HepG2 (cell line): Measurements from ENCODE around the gene TXN2. TPM values are rescaled to one million over a fixed set of nuclear protein-coding genes. Genes with fewer than 3 reads are reported as not detected.

ENCODE experiments used
- BCLAF1 ChIP-seq: fragments of 450-650 bp; IDR thresholded peaks from 2 replicates; pipeline ENCODE4 v1.6.1; 2017; ENCODE audit warnings: mild to moderate bottlenecking
- ELK4 ChIP-seq: sonication (generic); formaldehyde crosslinking; IDR thresholded peaks from 2 replicates; pipeline ENCODE4 v1.9.0; 2021; ENCODE audit warnings: missing genetic modification reagents, borderline replicate concordance
- ESRRA ChIP-seq: sonication (generic); formaldehyde crosslinking; IDR thresholded peaks from 2 replicates; pipeline ENCODE4 v1.5.1; 2020; ENCODE audit warnings: mild to moderate bottlenecking, low read depth, missing genetic modification reagents
- ETV6 ChIP-seq: sonication (generic); formaldehyde crosslinking; conservative IDR thresholded peaks from 2 replicates; pipeline ENCODE4 v1.4.0; 2020; ENCODE audit warnings: missing genetic modification reagents
- HNRNPLL ChIP-seq: fragments of 200-400 bp; formaldehyde crosslinking; IDR thresholded peaks from 2 replicates; pipeline ENCODE4 v1.6.1; 2017; ENCODE audit warnings: mild to moderate bottlenecking, low read depth, low read length; ENCODE audit not compliant: poor library complexity, severe bottlenecking
- JDP2 ChIP-seq: sonication (generic); formaldehyde crosslinking; IDR thresholded peaks from 2 replicates; pipeline ENCODE4 v1.8.1; 2022; ENCODE audit warnings: missing genetic modification reagents, borderline replicate concordance
- JUN ChIP-seq: sonication (generic); formaldehyde crosslinking; IDR thresholded peaks from 2 replicates; pipeline ENCODE4 v1.4.0; 2020; ENCODE audit warnings: mild to moderate bottlenecking, missing genetic modification reagents
- KDM5B ChIP-seq: sonication (generic); formaldehyde crosslinking; IDR thresholded peaks from 2 replicates; pipeline ENCODE4 v1.4.0; 2020; ENCODE audit warnings: missing genetic modification reagents, mild to moderate bottlenecking, borderline replicate concordance
- MTA3 ChIP-seq: sonication (generic); formaldehyde crosslinking; IDR thresholded peaks from 2 replicates; pipeline ENCODE4 v1.4.0; 2020; ENCODE audit warnings: missing genetic modification reagents
- NCOA2 ChIP-seq: sonication (generic); formaldehyde crosslinking; IDR thresholded peaks from 2 replicates; pipeline ENCODE4 v1.8.0; 2022; ENCODE audit warnings: inconsistent platforms
- PATZ1 ChIP-seq: sonication (generic); formaldehyde crosslinking; IDR thresholded peaks from 2 replicates; pipeline ENCODE4 v1.4.0; 2020; ENCODE audit warnings: missing genetic modification reagents
- RBAK ChIP-seq: sonication (generic); formaldehyde crosslinking; IDR thresholded peaks from 2 replicates; pipeline ENCODE4 v1.5.1; 2020; ENCODE audit warnings: mild to moderate bottlenecking, missing genetic modification reagents
- SP140L ChIP-seq: sonication (generic); formaldehyde crosslinking; IDR thresholded peaks from 2 replicates; pipeline ENCODE4 v1.4.0; 2020; ENCODE audit warnings: missing genetic modification reagents, borderline replicate concordance
- ZC3H13 ChIP-seq: sonication (generic); formaldehyde crosslinking; IDR thresholded peaks from 2 replicates; pipeline ENCODE4 v1.8.1; 2023; ENCODE audit warnings: mild to moderate bottlenecking, missing genetic modification reagents, moderate library complexity
- ZFY ChIP-seq: sonication (generic); formaldehyde crosslinking; IDR thresholded peaks from 2 replicates; pipeline ENCODE4 v1.4.0; 2020; ENCODE audit warnings: missing genetic modification reagents
- ZNF24 ChIP-seq: fragments of 450-650 bp; IDR thresholded peaks from 2 replicates; pipeline ENCODE4 v1.6.1; 2017; ENCODE audit warnings: antibody characterized with exemption, mild to moderate bottlenecking
- ZNF710 ChIP-seq: sonication (generic); formaldehyde crosslinking; IDR thresholded peaks from 2 replicates; pipeline ENCODE4 v1.5.0; 2020; ENCODE audit warnings: mild to moderate bottlenecking, missing genetic modification reagents, borderline replicate concordance
- ZNF75D ChIP-seq: sonication (generic); formaldehyde crosslinking; IDR thresholded peaks from 2 replicates; pipeline ENCODE4 v1.8.1; 2023; ENCODE audit warnings: missing genetic modification reagents, mild to moderate bottlenecking, borderline replicate concordance
- ZNF784 ChIP-seq: sonication (generic); formaldehyde crosslinking; IDR thresholded peaks from 2 replicates; pipeline ENCODE4 v1.5.1; 2020; ENCODE audit warnings: missing genetic modification reagents, mild to moderate bottlenecking, borderline replicate concordance
- ZSCAN29 ChIP-seq: sonication (generic); formaldehyde crosslinking; conservative IDR thresholded peaks from 2 replicates; pipeline ENCODE4 v1.4.0; 2020; ENCODE audit warnings: mild to moderate bottlenecking, missing genetic modification reagents
- polyA plus RNA-seq, 8 experiments: library from polyadenylated mRNA; depleted of rRNA in 3 of 8; stranded (reverse) in 7 of 8; unstranded in 1 of 8; fragments of >200 nt; fragmentation: Illumina TruSeq in 4 of 8; extraction: Trizol in 4 of 8; gene quantifications; 2 replicates each; pipeline versions ENCODE4 v1.2.1 to v1.2.3, GENCODE V29; 2011 to 2016; ENCODE audit warnings: low read depth in 4 of 8, missing spikeins in 1 of 8, mixed read lengths in 1 of 8; ENCODE audit not compliant: insufficient read depth in 1 of 8
- total RNA-seq, 5 experiments: library from RNA; depleted of rRNA; stranded (reverse); fragments of >200 nt; fragmentation: Illumina TruSeq; extraction: Trizol; gene quantifications; 2 replicates each; pipeline ENCODE4 v1.2.3, GENCODE V29; 2016; ENCODE audit warnings: low read depth in 1 of 5

Gene TXN2
- total and polyA plus RNA-seq, 2 of the 13 experiments (the other 11 are each of a cell fraction or from before 2014, with no cell fraction given), result 41.4 to 109 TPM

- TF ChIP-seq JUN (CRISPR knock-in tag) (no peak), ZNF784 (CRISPR knock-in tag) (no peak), MTA3 (CRISPR knock-in tag) (no peak), HNRNPLL (no peak), ELK4 (CRISPR knock-in tag) (no peak), RBAK (CRISPR knock-in tag) (no peak), PATZ1 (CRISPR knock-in tag) (peak; percentile 92), NCOA2 (peak; percentile 59; the same call in 1 of the 2 replicates), BCLAF1 (no peak), ZNF75D (no peak), ZNF24 (no peak), ZSCAN29 (CRISPR knock-in tag) (0 out of 2 replicates have a peak, but pooled peaks have one; percentile 19), ZC3H13 (CRISPR knock-in tag) (no peak), ESRRA (CRISPR knock-in tag) (no peak), SP140L (CRISPR knock-in tag) (no peak), KDM5B (CRISPR knock-in tag) (no peak; the same call in 1 of the 2 replicates), ETV6 (CRISPR knock-in tag) (no peak), JDP2 (no peak), ZNF710 (CRISPR knock-in tag) (peak; percentile 76; the same call in 1 of the 2 replicates), ZFY (no peak; the same call in none of the 2 replicates)
These were observed 45.7 kb downstream of the TXN2 start (continued) for GRCh38 chr22:36435516-36436415.
